A549 treated with DMSO at 1 μM for 4 hours (cell line): ENCODE results near the gene MYL5. TPM values are rescaled to one million over a fixed set of nuclear protein-coding genes. Genes with fewer than 3 reads are reported as not detected.

Experiments
- total RNA-seq: library from RNA; stranded (reverse); fragments of 200-300 nt; extraction: Qiagen RNA extraction; gene quantifications from 5 replicates; pipeline ENCODE4 v1.2.3, GENCODE V29; 2022; ENCODE audit warnings: low read depth

The MYL5 gene, protein sequence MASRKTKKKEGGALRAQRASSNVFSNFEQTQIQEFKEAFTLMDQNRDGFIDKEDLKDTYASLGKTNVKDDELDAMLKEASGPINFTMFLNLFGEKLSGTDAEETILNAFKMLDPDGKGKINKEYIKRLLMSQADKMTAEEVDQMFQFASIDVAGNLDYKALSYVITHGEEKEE
- total RNA-seq, result 7.6 to 12.9 TPM (median 10.1 TPM) in 5 replicates

DNA sequence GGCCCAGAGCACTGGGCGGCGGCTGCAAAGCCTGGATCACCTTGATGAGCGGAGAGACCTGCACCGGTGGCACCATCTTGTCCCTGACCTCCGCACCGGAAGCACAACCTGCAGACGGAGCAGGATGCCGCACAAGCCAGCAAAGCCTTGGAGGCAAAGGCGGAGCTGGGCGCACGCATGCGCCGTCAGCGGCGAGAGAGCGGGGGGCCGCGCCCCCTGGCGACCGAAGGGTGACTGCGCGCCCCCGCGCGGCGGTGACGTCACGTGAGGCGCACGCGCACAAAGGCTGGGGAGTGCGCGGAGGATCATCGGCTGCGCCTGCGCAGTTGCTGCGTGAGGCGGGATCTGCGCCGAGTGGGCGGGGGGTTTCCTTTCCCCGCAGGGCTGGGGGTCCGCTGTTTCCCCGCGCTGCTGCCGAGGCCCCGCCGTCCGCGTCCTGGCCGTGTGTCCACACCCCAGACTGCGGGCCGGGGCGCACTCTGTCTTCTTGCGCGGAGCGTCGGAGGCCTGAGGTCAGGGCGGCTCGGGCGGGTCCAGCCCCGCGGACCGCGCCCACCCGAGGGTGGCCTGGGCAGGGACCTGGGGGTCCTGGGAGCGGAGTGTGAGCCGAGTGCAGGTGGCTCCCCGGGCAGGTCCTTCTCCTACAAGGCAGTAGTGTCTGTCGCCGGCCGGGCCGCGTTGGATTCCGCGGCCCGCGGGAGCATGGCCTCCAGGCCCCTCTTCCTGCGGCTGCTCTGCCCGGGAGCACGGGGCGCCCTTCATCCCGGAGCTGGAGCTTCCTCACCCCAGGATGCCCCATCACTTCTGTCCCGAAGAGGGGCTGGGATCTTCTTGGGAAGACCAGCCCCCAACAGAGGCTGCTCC lies at the start of gene MYL5, which contains the start of gene ATP5ME:
Gene MYL5 (plus strand): TSS at position 371 of the 864 bp plus-strand sequence. CDS start 3,485 bp downstream, outside the sequence.
Gene ATP5ME (minus strand): TSS at position 105 of the 864 bp plus-strand sequence. CDS start 29 bp downstream, at position 76.

GRCh38 chr4:624705-625590 lies 49.4 kb upstream of the MYL5 start, which contains the start of gene PDE6B:
Gene PDE6B, plus strand, starts transcription at chr4:625573. Its CDS starts 54 bp downstream, at chr4:625627.

GRCh38 chr4:688854-689681 lies 14.7 kb downstream of the MYL5 start, which contains the start of gene SLC49A3:
Gene SLC49A3, minus strand, starts transcription at chr4:689151. Its CDS starts 24 bp downstream, at chr4:689127.

GRCh38 chr4:705278-706082 lies 31.1 kb downstream of the MYL5 start, which contains the start of gene PCGF3:
Gene PCGF3, plus strand, starts transcription at chr4:705832. Its CDS starts 27,849 bp downstream, at chr4:733681.

Other genes starting within 250 kb of the MYL5 start
- 11.7 to 18.8 TPM (median 16.4 TPM) in 5 replicates for gene ZNF721, start 175.4 kb upstream of the MYL5 start, total RNA-seq
- gene PIGG, start 175.3 kb upstream of the MYL5 start, total RNA-seq, result 22.9 to 28.6 TPM (median 26.0 TPM) in 5 replicates
- gene TMEM271, start 98.2 kb upstream of the MYL5 start, total RNA-seq, result not detected in 5 replicates
- not detected in 5 replicates for gene PDE6B, start 49.0 kb upstream of the MYL5 start, total RNA-seq
- 350 to 456 TPM (median 373 TPM) in 5 replicates for gene ATP5ME, start 266 bp upstream of the MYL5 start, total RNA-seq
- gene SLC49A3, start 14.6 kb downstream of the MYL5 start, total RNA-seq, result 0.09 to 0.29 TPM (median 0.14 TPM) in 4 of 5 replicates, not detected in the other
- gene PCGF3, start 31.3 kb downstream of the MYL5 start, total RNA-seq, result 17.8 to 22.8 TPM (median 20.2 TPM) in 5 replicates
- gene CPLX1, start 151.6 kb downstream of the MYL5 start, total RNA-seq, result 0.24 to 0.68 TPM (median 0.55 TPM) in 5 replicates